DMS114 treated with DMSO at 0.1 percent for 48 hours (cell line): Measurements from ENCODE around the gene RBFA.
"Not testable (repeated sequence)": the region's sequence is repeated elsewhere in the genome, so short reads cannot be mapped to it uniquely, and the experiment has no call there.

Source experiments
- DNase-seq: peaks from one replicate; lab custom pipeline; 2025; ENCODE audit not compliant: unreplicated experiment; lab: John Stamatoyannopoulos, UW

RBFA gene, protein sequence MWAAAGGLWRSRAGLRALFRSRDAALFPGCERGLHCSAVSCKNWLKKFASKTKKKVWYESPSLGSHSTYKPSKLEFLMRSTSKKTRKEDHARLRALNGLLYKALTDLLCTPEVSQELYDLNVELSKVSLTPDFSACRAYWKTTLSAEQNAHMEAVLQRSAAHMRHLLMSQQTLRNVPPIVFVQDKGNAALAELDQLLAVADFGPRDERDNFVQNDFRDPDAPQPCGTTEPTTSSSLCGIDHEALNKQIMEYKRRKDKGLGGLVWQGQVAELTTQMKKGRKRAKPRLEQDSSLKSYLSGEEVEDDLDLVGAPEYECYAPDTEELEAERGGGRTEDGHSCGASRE

DNA sequence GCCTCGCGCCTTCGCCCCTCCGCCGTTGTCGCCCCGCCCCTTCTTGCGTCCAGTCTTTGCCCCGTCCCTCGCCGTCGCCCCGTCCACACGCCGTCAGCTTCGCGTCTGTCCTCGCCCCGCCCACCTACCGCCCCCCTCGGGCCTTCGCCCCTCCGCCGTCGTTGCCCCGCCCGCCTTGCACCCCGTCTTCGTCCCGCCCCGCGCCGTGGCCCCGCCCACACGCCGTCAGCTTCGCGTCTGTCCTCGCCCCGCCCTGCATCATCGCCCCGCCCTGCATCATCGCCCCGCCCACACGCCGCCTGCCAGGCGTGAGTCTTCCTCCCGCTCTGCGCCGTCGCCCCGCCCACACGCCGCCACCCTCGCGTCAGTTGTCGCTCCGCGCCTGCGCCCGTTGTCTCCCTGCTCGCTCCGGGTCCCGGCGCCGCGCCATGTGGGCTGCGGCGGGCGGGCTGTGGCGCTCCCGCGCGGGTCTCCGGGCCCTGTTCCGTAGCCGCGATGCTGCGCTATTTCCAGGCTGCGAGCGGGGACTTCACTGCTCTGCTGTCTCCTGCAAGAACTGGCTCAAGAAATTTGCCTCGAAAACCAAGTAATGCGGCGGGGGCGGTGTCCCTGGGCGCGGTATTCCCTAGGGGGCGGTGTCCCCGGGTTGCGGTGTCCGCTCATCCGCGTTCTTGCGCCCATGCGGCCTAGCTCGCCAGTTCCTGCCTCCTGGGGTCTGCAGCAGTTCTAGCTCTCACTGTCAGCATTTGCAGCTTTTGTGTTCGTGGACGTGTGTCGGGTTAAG is at the start of gene RBFA:
TSS of gene RBFA (plus strand) at position 367 of the 784 bp plus-strand sequence. CDS start at position 429, 62 bp downstream.
- peak; percentile 86 for DNase-seq

DNA sequence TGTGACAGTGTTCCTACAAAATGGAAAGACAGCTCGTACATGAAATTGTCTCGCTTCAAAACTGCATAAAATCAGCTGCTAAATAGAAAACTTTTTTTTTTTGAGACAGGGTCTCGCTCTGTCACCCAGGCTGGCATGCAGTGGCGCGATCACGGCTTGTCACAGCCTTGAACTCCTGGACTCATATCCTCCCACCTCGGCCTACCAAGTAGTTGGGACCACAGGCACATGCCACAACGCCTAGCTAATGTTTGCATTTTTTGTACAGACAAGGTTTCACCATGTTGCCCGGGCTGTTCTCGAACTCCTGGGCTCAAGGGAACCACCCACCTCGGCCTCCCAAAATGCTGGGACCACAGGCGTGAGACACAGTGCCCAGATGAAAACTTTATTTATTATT is 49.1 kb upstream of the RBFA start:
- DNase-seq: no peak

DNA sequence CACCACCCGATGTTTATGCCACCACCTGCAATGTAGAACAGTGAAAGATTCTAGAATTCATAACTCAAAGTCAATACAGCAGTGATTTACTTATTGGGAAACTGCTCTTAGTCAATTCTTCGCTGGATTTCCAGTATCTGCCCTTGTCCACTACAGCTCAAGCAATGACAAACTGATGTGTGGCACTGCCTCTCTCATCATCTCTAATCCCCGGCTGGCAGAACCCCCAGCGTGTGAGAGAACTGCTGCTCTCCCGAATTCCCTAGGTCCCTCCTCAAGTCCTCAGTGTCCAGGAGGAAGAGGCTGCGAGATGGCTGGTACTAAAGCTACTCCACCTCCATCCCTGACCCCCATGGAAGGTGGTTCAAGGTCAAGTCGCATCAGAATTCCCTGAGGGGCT is 47.5 kb upstream of the RBFA start:
- no peak for DNase-seq

DNA sequence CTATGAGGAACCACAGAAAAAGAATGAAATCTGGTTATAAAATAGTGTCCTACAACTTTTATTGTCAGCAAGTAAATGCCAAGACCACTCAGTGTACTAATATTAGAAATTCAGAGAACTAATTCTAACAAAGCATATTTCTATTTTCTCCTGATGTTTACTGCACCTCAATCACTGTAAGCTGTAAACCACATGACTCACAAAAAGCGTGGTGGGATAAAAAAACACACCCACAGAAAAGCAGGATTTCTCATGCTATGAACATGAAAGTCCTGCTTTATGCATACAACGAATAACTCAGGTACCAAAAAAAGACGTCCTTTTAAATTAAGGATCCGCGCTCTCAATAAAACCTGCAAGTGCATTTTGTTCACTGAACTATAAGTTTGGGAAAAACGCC is 46.7 kb upstream of the RBFA start:
- no peak for DNase-seq

DNA sequence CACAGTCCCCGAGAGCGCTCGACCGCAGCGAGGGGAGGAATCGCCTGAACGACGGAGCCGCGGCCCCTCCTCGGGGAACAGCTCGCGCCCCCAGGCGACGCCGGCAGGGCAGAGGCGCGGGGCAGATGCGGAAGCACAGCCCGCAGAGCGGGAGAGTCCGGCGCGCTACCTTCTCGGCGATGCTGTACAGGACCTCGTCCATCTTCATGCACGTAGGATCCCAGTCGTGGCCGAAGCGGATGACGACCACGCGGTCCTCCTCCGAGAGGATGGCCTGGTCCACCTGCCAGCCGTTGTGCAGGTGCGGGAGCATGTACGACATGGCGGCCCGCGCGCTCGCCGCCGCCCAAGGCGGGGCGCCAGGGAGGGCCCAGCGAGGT is 46.2 kb upstream of the RBFA start:
- no peak for DNase-seq

DNA sequence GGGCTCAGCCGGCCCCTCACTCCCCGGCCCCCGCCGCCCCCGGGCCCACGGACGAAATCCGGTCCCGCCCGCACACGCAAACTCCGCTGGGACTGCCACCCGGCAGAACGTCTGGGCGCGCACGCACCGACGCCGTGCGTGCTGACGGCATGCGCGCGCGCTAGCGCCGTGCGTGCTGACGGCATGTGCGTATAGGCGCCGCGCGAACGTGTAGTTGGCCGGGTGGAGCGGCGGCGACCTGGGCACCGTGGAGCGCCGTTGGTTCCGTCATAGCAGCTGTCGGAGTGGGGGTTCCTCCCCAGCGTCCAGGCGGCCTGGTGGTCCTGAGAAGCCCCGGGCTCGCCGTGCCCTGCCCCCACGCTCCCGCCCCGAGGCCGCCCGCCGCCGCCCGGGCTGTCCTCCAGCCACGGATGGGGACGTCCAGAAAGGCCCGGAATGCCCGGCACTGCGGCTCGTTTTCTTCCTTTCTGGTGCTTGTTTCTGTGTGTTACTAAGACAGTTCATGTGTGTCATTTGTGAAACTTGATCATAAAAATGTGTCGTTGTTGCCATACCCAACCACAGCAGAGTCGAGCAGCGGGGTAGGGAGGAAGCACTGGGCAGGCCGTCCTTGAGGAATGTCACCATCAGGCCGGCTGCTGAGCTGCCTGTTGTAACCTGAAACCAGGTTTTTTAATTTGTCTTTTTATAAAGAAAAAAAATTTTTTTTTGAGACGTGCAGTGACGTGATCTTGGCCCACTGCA is 45.6 kb upstream of the RBFA start, which contains the start of gene TXNL4A:
TSS of gene TXNL4A (minus strand) at position 113 of the 744 bp plus-strand sequence. CDS start 171 bp downstream, outside the sequence.
- DNase-seq: peak; percentile 43

DNA sequence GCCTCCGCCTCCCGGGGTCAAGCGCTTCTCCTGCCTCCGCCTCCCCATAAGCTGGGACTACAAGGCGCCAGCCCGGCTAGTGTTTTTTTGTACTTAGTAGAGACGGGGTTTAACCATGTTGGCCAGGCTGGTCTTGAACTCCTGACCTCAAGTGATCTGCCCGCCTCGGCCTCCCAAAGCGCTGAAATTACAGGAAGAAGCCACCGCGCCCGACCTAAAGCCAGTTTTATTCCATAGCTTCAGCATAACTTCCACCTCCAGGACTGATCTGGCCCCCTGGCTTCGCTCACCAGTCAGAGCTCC is 45.1 kb upstream of the RBFA start:
- no peak for DNase-seq

DNA sequence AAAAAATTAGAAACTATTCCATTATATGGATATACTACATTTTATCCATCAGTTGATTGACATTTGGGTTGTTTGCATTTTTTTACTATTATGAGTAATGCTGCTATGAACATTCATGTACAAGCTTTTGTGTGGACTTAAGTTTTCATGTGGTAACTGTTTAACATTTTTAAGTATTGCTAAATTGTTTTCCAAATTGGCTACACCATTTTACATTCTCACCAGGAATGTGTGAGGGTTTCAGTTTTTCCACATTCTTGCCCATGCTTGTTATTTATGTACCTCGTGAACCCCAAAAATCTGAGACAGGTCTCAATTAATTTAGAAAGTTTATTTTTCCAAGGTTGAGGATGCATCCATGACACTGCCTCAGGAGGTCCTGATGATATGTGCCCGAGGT is 42.7 kb upstream of the RBFA start:
- no peak for DNase-seq

DNA sequence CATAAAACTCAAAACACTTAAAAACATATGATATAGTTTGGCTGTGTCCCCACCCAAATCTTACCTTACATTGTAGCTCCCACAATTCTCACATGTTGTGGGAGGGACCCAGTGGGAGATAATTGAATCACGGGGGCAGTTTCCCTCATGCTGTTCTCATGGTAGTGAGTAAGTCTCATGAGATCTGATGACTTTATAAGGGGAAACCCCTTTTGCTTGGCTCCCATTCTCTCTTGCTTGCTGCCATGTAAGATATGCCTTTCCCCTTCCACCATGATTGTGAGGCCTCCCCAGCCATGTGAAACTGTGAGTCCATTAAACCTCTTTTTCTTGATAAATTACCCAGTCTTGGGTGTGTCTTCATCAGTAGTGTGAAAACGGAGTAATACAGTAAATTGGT is 34.5 kb upstream of the RBFA start:
- DNase-seq: not testable (repeated sequence)

DNA sequence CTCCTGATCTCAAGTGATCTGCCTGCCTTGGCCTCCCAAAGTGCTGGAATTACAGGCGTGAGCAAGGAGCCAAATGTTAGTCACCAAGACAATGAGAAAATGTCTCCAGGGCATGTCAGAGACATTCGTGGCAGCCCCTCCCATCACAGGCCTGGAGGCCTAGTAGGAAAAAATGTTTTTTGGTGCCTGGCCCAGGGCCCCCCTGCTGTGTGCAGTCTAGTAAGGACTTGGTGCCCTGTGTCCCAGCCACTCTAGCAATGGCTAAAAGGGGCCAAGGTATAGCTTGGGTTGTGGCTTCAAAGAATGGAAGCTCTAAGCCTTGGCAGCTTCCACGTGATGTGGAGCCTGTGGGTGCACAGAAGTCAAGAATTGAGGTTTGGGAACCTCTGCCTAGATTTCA is 33.4 kb upstream of the RBFA start:
- no peak for DNase-seq

DNA sequence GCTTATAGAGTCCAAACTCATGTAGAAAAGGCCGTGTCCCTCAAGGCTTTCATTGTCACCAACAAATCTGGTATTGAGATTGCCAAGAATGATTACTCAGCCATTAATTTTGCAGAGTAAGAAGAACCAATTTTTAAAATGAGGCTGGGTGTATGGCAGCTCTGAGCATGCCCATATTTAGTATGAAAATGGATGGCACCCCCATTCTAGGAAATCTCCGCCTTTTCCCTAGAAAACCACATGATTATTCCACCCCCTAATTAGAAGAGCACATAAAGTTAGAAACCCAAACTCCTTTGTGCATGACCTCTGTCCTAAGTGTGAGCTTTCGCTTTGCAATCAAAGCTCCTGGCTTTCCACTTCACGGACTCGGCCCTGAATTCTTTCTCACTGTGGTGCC is 31.8 kb upstream of the RBFA start:
- no peak for DNase-seq

DNA sequence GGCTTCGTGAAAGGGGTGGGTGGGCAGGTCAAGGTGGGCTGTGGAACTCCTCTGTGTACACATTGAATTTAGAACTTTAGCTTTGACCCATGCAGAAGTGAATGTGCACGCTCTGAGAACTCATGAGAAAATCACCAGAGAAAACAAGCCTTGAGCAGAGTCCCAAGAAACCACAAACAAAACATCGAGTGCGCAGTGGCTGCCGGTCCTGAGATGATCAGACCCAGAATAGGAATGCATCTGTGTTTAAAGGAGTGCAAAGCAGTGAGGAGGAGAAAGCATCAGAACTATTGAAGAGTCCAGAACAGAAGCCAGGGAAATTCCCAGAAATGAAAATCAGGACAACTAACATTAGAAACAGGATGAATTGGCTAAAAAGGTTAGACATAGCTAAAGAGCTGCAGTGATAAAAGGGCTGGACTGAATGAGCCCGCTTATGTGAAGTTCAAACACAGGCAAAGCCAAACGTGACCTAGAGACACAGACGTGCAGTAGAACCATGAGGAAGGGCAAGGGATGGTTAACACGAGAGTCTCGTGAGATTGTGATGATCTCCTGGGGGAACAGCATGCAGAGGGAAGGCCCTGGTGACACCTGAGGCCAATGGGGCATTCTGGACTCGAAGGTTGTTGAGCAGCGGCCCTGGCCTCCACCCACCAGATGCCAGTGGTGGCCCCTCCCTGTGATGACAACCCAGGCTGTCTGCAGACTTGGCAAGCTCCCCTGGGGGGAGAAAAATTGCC is 29.5 kb upstream of the RBFA start:
- no peak for DNase-seq

DNA sequence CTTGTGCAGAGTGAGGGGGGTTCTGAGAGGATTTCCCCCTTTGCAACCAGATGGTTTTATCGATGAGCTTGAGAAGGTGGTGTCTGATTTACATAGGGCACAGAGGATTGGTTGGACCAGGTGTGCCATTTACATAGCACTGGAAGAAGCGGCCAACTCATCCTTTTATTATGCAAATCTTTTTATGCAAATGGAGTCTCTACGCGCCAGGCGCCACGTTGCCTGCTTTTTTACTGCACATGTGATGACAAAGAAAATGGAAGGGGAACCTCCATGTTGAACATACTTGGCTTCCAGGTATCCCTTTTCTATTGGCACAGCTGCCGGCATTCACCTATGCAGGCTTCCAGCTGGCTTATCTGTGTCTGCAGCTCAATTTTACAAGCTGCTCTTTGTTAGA is 27.5 kb upstream of the RBFA start:
- DNase-seq: no peak

DNA sequence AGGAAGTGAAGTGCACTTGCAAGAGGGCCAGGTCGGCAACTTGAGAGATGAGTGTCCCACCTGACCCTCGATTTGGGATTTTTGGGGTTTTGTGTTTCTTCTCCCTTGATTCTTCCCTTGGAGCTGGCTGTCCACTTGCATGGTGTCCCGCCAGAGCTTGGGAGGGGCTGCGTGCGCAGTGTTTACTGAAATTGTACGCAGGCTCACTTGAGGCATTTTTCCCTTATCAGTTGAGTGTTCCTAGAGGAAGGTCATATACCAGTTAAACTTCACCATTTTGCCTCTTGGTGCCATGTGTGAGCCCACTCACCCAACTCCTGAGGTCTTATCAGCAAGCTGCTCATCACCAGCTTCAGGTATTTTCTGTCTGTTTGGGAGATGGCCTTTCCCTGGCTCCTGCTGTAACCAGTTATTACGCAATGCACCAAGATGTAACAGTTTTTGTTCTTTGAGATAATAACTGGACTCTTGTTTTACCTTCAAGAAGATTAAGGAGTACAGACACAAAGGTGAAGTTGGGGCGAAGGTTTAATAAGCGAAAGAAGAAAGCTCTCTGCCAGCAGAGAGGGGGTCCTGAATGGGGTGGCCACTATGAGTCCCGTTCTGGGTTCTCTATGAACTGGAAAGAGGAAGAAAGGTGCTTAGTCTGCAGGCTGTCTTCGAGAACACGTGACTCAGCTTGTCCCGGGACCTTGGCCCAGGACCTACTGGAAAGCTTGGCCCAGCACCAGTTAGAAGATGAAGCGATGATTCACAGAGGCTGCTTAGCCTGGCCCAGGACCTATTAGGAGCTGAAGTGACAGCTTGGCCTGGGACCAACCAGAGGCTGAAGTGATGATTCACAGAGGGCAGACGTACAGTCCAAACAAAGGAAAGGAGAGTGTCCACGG is 24.3 kb upstream of the RBFA start:
- DNase-seq: no peak

DNA sequence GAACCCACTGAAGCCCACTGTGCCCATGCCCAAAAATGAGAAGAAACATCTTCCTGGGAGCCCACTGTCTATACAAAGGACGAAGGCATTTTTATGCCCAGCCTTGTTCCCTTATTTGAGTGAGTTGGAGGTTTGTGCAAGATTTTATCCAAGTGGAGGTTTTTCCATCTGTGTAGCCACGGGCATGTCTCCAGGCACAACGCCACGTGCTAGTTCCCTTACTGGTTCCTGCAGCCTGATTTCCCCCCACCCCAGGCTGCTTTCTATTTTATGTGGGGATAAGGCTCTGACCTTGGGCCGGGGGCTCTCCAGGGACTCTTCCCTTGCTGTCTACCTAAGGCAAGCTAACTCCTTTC is 23.7 kb upstream of the RBFA start:
- no peak for DNase-seq

DNA sequence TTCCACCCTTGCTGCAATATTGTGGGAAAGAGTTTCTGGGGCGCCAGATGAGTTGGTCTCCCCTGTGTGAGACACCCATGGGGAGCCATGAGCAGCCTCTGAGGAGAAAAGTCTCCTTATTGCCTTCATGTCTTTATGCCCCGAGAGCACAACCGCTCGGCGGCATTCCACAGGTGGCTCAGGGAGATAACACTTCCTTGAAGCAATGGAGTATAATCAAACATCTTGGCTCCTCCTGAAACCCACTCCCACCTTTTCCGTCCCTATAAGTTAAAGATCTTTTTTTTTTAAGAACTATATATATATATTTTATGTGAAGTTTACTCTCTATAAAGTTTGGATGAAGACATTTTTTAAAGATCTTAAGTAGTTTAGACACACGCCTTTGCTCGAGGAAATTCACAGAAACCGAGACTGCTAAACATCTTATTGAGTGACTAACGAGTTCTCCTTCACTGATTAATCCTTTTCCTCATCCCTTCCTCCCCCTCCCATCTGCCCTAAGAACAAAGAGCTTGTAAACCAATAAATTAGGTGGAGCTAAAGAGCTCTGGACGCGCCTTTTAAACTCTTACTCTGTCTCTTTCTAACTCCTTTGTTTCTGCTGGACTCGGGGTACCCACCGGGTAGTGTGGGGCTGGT is 22.6 kb upstream of the RBFA start:
- DNase-seq: not testable (repeated sequence)

DNA sequence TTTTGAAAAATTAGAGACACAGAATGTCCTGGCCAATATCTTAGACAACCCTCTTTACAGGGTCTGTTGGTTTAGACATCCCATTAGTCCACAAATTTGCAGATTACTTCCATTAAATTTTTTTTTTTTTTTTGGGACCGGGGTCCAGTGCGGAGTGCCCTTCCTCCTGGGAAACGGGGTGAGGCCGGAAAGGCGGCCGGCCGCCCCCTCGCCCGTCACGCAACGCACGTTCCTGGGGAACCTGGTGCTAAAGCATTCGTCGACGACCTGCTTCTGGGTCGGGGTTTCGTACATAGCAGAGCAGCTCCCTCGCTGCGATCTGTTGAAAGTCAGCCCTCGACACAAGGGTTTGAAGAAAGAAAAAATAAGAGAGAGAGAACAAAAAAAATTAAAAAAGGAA is 21.5 kb upstream of the RBFA start:
- no peak for DNase-seq

DNA sequence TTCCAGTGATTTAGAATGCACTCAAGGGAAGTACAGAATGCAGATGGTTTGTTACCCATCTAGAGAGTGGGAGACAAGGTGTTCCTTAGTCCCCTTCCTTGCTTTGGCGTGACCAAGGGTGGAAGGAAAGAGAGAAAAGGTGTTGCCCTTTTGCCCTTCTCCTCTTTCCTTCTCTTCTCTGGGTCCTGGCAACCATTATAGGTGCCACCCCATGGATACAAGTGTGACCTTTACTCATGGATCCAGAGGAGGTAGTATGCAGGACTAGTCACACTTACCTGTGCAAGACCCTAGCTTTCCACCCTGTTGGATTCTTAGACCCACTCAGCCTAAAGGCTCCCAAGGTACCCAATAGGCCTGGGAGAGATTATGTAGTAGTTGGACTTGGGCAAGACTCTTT is 11.6 kb upstream of the RBFA start:
- DNase-seq: no peak

DNA sequence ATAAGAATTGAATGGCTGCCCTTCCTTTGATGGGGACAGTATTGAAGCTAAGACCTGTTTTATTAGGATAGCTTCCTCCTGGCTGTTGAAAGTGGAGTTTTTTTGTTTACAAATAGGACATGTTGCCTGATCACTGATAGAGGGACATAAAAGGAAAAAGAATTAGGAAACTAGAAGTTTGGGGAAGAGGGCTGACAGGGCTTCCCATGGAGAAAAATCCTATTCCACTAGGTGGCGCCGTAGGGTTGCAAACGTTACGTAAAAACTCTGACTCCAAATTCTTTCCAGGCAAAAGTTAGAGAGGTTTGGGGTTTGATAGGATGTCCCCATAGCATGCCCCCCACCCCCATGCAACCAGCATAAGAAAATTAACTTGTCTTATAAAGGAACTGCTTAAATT is 11.1 kb upstream of the RBFA start:
- DNase-seq: no peak

DNA sequence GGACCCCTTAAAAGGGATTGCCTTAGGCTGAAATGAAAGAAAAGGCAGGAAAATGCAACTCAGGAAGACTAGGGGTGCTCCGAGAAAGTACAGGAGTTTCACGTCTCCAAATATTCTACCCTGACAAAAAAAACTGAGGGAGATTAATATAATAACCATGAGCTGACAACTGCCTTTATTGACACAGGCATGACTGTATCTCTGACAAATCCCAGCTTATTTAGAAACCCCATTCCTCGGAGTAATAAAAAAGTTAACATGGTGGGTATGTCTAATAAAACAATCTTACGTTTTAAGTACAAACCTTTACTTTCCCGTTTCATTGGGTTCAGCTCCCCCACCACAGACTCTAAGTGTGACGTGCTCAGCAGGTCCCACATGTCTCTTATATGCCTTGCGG is 7.9 kb upstream of the RBFA start:
- no peak for DNase-seq
